SK-N-SH (cell line): ENCODE data around the gene COQ5.

Experiments used
- FOXM1 ChIP-seq: IDR thresholded peaks from 2 replicates; pipeline ENCODE4 v1.4.0; 2012; ENCODE audit warnings: low read depth, mild to moderate bottlenecking
- MXI1 ChIP-seq: IDR thresholded peaks from 2 replicates; pipeline ENCODE4 v1.6.1; 2012; ENCODE audit warnings: mild to moderate bottlenecking, low read depth, low read length, improper control_type of control experiment
- POLR2AphosphoS5 ChIP-seq: IDR thresholded peaks from 2 replicates; pipeline ENCODE4 v1.6.1; 2012; ENCODE audit warnings: low read depth, low read length
- TF ChIP-seq, protein P1 (sequence below): fragments of 200-600 bp; sonication (generic); IDR thresholded peaks from 2 replicates; pipeline ENCODE4 v1.6.1; 2017; ENCODE audit warnings: antibody characterized with exemption, mild to moderate bottlenecking, moderate library complexity

DNA sequence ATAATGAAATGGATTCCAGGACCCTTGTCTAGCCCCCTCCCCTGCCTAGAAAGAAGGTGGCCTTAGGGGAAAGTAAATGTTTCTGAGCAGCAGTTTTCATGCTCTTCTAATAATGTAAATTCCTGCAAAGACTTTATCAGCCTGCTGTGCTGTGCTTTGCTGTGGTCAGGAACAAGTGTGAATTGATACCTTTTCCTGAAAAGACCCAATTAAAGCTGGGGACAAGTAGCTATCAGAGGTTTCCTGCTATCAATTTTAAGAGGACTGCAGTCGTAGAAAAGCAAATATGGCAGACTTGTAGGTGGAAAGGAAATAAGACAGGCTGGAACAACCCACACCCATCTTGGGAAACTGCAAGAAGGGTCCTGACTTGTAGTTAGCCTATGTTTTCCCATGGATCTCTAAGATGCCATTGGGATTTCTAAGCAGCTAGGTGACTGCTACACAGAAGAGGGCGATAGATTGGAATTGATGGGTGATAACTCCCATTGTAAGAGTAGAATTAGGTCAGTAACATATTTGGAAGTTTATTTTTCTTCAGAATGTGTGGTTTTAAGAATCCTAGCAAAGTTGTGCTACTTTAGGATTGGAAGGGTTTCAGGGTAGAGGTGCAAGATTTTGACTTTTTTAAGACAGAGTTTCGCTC is 30.0 kb downstream of the COQ5 start:
- TF ChIP-seq MXI1 (no peak), FOXM1 (no peak), POLR2AphosphoS5 (no peak)
- TF ChIP-seq, protein P1, sequence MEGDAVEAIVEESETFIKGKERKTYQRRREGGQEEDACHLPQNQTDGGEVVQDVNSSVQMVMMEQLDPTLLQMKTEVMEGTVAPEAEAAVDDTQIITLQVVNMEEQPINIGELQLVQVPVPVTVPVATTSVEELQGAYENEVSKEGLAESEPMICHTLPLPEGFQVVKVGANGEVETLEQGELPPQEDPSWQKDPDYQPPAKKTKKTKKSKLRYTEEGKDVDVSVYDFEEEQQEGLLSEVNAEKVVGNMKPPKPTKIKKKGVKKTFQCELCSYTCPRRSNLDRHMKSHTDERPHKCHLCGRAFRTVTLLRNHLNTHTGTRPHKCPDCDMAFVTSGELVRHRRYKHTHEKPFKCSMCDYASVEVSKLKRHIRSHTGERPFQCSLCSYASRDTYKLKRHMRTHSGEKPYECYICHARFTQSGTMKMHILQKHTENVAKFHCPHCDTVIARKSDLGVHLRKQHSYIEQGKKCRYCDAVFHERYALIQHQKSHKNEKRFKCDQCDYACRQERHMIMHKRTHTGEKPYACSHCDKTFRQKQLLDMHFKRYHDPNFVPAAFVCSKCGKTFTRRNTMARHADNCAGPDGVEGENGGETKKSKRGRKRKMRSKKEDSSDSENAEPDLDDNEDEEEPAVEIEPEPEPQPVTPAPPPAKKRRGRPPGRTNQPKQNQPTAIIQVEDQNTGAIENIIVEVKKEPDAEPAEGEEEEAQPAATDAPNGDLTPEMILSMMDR = no peak
